Tibial nerve (tissue), 4 donors: ENCODE results near the gene DHRS4. TPM values are rescaled to one million over a fixed set of nuclear protein-coding genes. Genes with fewer than 3 reads are reported as not detected.

Experiments
- DNase-seq, 2 donors: peaks; one replicate each; pipeline ENCODE4 v3.0.0-alpha.2; 2019; ENCODE audit warnings: low spot score in 2 of 2
- H3K27ac ChIP-seq, 4 donors: fragments of 200-600 bp; sonication (generic) in 3 of 4; one replicate each; pipeline ENCODE4 v1.5.1; 2017 to 2019; ENCODE audit warnings: mild to moderate bottlenecking in 1 of 4
- H3K27me3 ChIP-seq, 2 donors: fragments of 200-600 bp; sonication (generic) in 1 of 2; one replicate each; pipeline versions ENCODE4 v1.5.1 to v1.6.0; 2017 to 2019
- H3K36me3 ChIP-seq, 3 donors: fragments of 200-600 bp; sonication (generic); one replicate each; pipeline ENCODE4 v1.5.1; 2018 to 2019
- H3K4me1 ChIP-seq, 4 donors: fragments of 200-600 bp; sonication (generic) in 3 of 4; one replicate each; pipeline ENCODE4 v1.5.1; 2017 to 2019
- H3K4me3 ChIP-seq, 4 donors: fragments of 200-600 bp; sonication (generic) in 3 of 4; one replicate each; pipeline ENCODE4 v1.5.1; 2017 to 2019; ENCODE audit warnings: mild to moderate bottlenecking in 1 of 4, moderate library complexity in 1 of 4
- H3K9me3 ChIP-seq, 4 donors: fragments of 200-600 bp; sonication (generic) in 3 of 4; one replicate each; pipeline ENCODE4 v1.5.1; 2017 to 2019
- CTCF ChIP-seq, 5 experiments: fragments of 200-600 bp in 3 of 5; fragments of 450-650 bp in 2 of 5; sonication (generic) in 3 of 5; IDR thresholded peaks; one replicate each; pipeline ENCODE4 v1.5.1; 2016 to 2019; ENCODE audit warnings: antibody characterized with exemption in 5 of 5, mild to moderate bottlenecking in 3 of 5, moderate library complexity in 2 of 5
- EP300 ChIP-seq, 2 donors: sonication (generic); formaldehyde crosslinking; IDR thresholded peaks; one replicate each; pipeline ENCODE4 v1.6.1; 2017; ENCODE audit warnings: antibody characterized with exemption in 2 of 2, mild to moderate bottlenecking in 1 of 2
- POLR2A ChIP-seq, 2 donors: fragments of 450-650 bp; IDR thresholded peaks; one replicate each; pipeline ENCODE4 v1.6.1; 2017; ENCODE audit warnings: antibody characterized with exemption in 2 of 2, mild to moderate bottlenecking in 2 of 2, moderate library complexity in 2 of 2
- WGBS, 2 donors: methylation state at CpG; one replicate each; pipeline ENCODE4 v1.1.5; 2018; 5-methylcytosine and 5-hydroxymethylcytosine counted together
- total RNA-seq, 4 donors: library from RNA; depleted of rRNA; stranded (reverse); fragments of >200 nt; gene quantifications; one replicate each; pipeline ENCODE4 v1.1.0, GENCODE V29; 2016

Gene DHRS4
- total RNA-seq: 10 to 100 TPM; 28.8 to 61.5 (median 49.8) TPM

DNA sequence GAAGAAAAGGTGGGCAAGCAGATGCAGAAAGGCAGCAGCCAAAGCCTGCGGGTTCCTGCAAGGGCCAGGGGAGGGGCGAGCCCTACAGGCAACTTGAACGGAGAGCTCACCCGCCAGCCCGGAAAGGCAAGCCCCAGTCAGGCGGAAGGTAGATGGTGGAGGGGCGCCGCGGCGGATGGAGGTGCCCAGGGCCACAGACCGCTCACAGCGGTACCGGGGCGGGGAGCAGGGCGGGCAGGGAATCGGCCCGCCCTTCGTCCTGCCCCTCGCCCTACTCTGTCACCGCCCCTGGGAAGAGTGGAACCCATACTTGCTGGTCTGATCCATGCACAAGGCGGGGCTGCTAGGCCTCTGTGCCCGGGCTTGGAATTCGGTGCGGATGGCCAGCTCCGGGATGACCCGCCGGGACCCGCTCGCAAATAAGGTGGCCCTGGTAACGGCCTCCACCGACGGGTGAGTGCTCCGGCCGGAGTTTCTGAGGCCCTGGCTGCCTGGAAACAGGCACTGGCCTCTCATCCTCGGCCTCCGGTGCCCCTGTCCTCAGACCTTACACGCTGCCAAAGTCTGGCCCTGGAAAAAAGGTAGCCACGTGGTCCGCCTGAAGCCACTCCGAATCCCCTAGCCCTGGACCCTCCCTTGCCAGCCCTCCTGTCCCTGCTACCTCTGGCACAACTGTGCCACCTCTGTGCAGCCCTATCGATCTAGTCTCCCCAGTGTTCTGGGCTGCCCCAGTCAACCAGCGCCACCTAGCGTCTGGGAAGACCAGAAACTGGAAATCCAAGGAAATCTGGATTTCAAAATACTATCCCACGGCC is at the start of gene DHRS4:
Gene DHRS4 (plus strand): TSS at position 307 of the 815 bp plus-strand sequence. CDS start 19 bp downstream, at position 326.
- 0 to 1% methylated on average over 29 to 44 of the region's 44 CpGs for WGBS, 2 donors
- Histone ChIP-seq H3K4me3 (peak within 1 kb of the TSS; percentile 57 to 78 (median 74)), H3K4me1 (peaks cover 0 to 28% (median 6%) of the 10 kb centered on the region in 4 donors), H3K36me3 (peaks cover 0 to 11% (median 0%) of the 10 kb centered on the region in 3 donors), H3K27ac (peak within 1 kb of the TSS; percentile 76 to 90 (median 82)), H3K9me3 (no peaks in the 10 kb centered on the region), H3K27me3 (no peaks in the 10 kb centered on the region)
- TF ChIP-seq CTCF (IDR thresholded peaks at IDR 0.05) (peak; percentile 88 to 93 (median 90)), EP300 (IDR thresholded peaks at IDR 0.05) (peak in 1 of 2 donors; percentile 60), POLR2A (IDR thresholded peaks at IDR 0.05) (peak; percentile 34 to 58)
- DNase-seq: peak; percentile 63 to 81

GRCh38 chr14:23910101-23910875 is 43.3 kb upstream of the DHRS4 start:
- Histone ChIP-seq H3K4me3 (no peak overlapping the region), H3K27ac (no peak overlapping the region), H3K36me3 (no peaks in the 10 kb centered on the region), H3K4me1 (no peaks in the 10 kb centered on the region), H3K27me3 (no peaks in the 10 kb centered on the region), H3K9me3 (no peaks in the 10 kb centered on the region)
- 58 to 62% methylated on average over 7 of the region's 7 CpGs for WGBS, 2 donors
- DNase-seq: peak in 1 of 2 donors; percentile 12
- TF ChIP-seq POLR2A (IDR thresholded peaks at IDR 0.05) (no peak), CTCF (IDR thresholded peaks at IDR 0.05) (peak; percentile 33 to 52 (median 44)), EP300 (IDR thresholded peaks at IDR 0.05) (no peak)

DNA sequence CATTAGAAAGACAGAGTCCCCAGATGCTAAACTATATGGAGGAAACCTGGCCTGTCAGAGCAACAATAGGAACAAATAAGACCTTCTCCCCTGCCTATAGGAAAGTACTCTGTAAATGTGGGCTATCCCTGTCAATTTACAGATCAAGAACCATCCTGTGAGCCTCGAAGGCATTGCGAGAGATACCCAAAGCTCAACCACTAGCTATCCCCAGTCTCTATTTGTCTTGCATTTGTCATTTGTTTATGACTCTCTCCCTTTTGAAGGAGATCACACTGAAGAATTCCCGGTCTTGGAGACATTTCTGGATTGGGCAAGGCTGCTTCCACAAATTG is 42.7 kb upstream of the DHRS4 start:
- H3K4me3 ChIP-seq: no peak overlapping the region
- no peaks in the 10 kb centered on the region for H3K9me3 ChIP-seq
- H3K27ac ChIP-seq: no peak overlapping the region
- H3K4me1 ChIP-seq: no peaks in the 10 kb centered on the region
- H3K36me3 ChIP-seq: no peaks in the 10 kb centered on the region
- WGBS, 2 donors: 86 to 93% methylated on average over 3 of the region's 3 CpGs
- TF ChIP-seq POLR2A (IDR thresholded peaks at IDR 0.05) (no peak), CTCF (IDR thresholded peaks at IDR 0.05) (no peak), EP300 (IDR thresholded peaks at IDR 0.05) (no peak)
- no peaks in the 10 kb centered on the region for H3K27me3 ChIP-seq
- DNase-seq: no peak

- WGBS, 2 donors: 90 to 93% methylated on average over 4 of the region's 4 CpGs
- no peaks in the 10 kb centered on the region for H3K4me1 ChIP-seq
- H3K27me3 ChIP-seq: no peaks in the 10 kb centered on the region
- H3K4me3 ChIP-seq: no peak overlapping the region
- TF ChIP-seq POLR2A (IDR thresholded peaks at IDR 0.05): no peak
- TF ChIP-seq EP300 (IDR thresholded peaks at IDR 0.05): no peak
- TF ChIP-seq CTCF (IDR thresholded peaks at IDR 0.05): no peak
- peak overlapping the region in 2 of 4 donors; percentile 50 to 58 for H3K27ac ChIP-seq
- peaks cover 0 to 5% (median 0%) of the 10 kb centered on the region in 4 donors for H3K9me3 ChIP-seq
- no peak for DNase-seq
- H3K36me3 ChIP-seq: no peaks in the 10 kb centered on the region
These were observed 38.0 kb upstream of the DHRS4 start for GRCh38 chr14:23915559-23915958.

- peak overlapping the region in 2 of 4 donors; percentile 40 to 58 for H3K27ac ChIP-seq
- H3K9me3 ChIP-seq: peaks cover 0 to 5% (median 0%) of the 10 kb centered on the region in 4 donors
- no peaks in the 10 kb centered on the region for H3K27me3 ChIP-seq
- peak in 1 of 2 donors; percentile 9 for DNase-seq
- no peak overlapping the region for H3K4me3 ChIP-seq
- H3K36me3 ChIP-seq: no peaks in the 10 kb centered on the region
- 30 to 37% methylated on average over 3 of the region's 3 CpGs for WGBS, 2 donors
- no peak for TF ChIP-seq EP300 (IDR thresholded peaks at IDR 0.05)
- no peak for TF ChIP-seq POLR2A (IDR thresholded peaks at IDR 0.05)
- TF ChIP-seq CTCF (IDR thresholded peaks at IDR 0.05): no peak
- H3K4me1 ChIP-seq: no peaks in the 10 kb centered on the region
These were observed 37.6 kb upstream of the DHRS4 start for GRCh38 chr14:23916004-23916403.
